ENCODE results near the gene FHIP2A. TPM values are rescaled to one million over a fixed set of nuclear protein-coding genes. Genes with fewer than 3 reads are reported as not detected.
"Not testable (repeated sequence)": the region's sequence is repeated elsewhere in the genome, so short reads cannot be mapped to it uniquely, and the experiment has no call there.

The FHIP2A gene
- 7.8 and 13.1 TPM in 2 replicates for total RNA-seq (2014; rRNA removed; shearing (Covaris generic))

DNA sequence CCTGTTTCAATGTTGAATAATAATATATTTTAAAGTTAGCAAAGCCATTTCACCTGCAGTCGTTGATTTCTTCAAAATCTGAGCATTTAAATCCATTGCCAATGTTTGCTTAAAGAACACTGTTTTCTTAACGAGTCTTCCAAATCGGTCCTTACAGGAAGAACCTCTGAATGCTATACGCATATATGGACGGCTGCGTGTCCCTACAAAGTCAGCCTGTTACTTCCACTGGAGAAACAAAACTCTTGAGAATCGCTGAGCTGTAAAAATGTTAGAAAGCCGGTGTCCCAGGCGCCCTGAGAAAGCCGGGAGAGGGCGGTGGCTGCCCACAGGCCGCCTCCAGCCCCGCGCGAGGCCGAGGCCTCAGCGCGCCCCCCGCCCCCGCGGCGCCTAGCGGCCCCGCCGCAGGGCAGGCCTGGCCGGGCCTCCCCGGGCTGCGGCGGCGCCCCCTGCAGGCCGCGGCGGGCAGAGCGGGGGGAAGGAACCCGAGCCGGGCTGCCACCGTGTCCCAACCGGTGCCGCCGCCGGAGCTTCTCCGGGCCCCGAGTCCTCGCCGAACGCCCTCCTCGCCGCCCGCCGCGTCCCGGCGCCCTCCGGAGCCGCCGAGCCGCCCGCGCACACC, at the start of gene FHIP2A:
Gene FHIP2A (plus strand): TSS at position 488 of the 622 bp plus-strand sequence. CDS start 299 bp downstream, outside the sequence.
- H3K27me3 ChIP-seq (ENCODE audit: control insufficient read depth, insufficient read depth, low read length): no peaks in the 10 kb centered on the region
- peak; percentile 96 for DNase-seq
- no peaks in the 10 kb centered on the region; the same call in 1 of the 2 replicates for H3K36me3 ChIP-seq (replicated peaks; ENCODE audit: control insufficient read depth, insufficient read depth, low read length)
- peak within 1 kb of the TSS; percentile 74 for H3K4me3 ChIP-seq (ENCODE audit: insufficient read depth, low read depth, low read length)

DNA sequence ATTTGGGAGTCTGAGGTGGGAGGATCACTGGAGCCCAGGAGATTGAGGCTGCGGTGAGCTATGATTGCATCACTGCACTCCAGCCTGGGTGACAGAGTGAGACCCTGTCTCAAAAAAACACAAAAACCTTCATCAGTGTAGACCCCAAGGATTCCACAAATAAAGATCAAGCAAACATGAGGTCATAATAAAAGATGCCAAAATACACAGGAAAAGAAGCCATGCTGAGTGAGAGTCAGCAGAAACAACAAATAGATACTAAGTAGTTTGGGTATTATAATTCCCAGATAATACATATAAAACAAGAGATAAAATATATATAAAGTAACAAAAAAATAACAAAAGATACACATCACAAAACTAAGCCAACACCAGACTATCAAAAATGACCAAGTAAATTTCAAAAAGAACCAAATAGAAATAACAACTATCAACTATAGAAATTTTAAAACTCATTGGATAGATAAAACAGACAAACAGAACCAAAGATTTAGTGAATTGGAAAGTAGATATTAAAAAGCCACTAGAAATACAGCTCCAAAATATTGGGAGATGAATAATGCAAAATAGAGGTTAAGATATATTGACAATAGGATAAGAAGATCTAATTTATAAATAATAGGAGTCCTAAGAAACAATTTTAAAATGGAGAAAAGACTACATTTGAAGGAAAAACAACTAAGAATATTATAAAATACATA, 48.9 kb upstream of the FHIP2A start:
- H3K4me3 ChIP-seq (ENCODE audit: insufficient read depth, low read depth, low read length): no peak overlapping the region
- no peak for DNase-seq
- H3K36me3 ChIP-seq (replicated peaks; ENCODE audit: control insufficient read depth, insufficient read depth, low read length): no peaks in the 10 kb centered on the region
- peaks cover 8% of the 10 kb centered on the region; the same call in 1 of the 2 replicates for H3K27me3 ChIP-seq (ENCODE audit: control insufficient read depth, insufficient read depth, low read length)

- no peak for DNase-seq
- Histone ChIP-seq H3K27me3 (ENCODE audit: control insufficient read depth, insufficient read depth, low read length) (peaks cover 5% of the 10 kb centered on the region; the same call in 1 of the 2 replicates), H3K4me3 (ENCODE audit: insufficient read depth, low read depth, low read length) (no peak overlapping the region), H3K36me3 (replicated peaks; ENCODE audit: control insufficient read depth, insufficient read depth, low read length) (no peaks in the 10 kb centered on the region)
Measured at GRCh38 chr10:114773197-114773532, 48.4 kb upstream of the FHIP2A start.

GRCh38 chr10:114775082-114775481, 46.5 kb upstream of the FHIP2A start:
- not testable (repeated sequence) for H3K27me3 ChIP-seq (ENCODE audit: control insufficient read depth, insufficient read depth, low read length); H3K4me3 ChIP-seq (ENCODE audit: insufficient read depth, low read depth, low read length)

GRCh38 chr10:114777415-114777814, 44.2 kb upstream of the FHIP2A start:
- no peak overlapping the region for H3K4me3 ChIP-seq (ENCODE audit: insufficient read depth, low read depth, low read length)

More at GRCh38 chr10:114775082-114775481, 46.5 kb upstream of the FHIP2A start:
- not testable (repeated sequence) for DNase-seq; H3K36me3 ChIP-seq (replicated peaks; ENCODE audit: control insufficient read depth, insufficient read depth, low read length)

GRCh38 chr10:114779803-114780576, 41.6 kb upstream of the FHIP2A start:
- no peak overlapping the region for H3K4me3 ChIP-seq (ENCODE audit: insufficient read depth, low read depth, low read length)
- no peaks in the 10 kb centered on the region for H3K36me3 ChIP-seq (replicated peaks; ENCODE audit: control insufficient read depth, insufficient read depth, low read length)
- no peaks in the 10 kb centered on the region for H3K27me3 ChIP-seq (ENCODE audit: control insufficient read depth, insufficient read depth, low read length)
- no peak for DNase-seq

More at GRCh38 chr10:114777415-114777814, 44.2 kb upstream of the FHIP2A start:
- no peaks in the 10 kb centered on the region for H3K36me3 ChIP-seq (replicated peaks; ENCODE audit: control insufficient read depth, insufficient read depth, low read length)
- no peak for DNase-seq
- no peaks in the 10 kb centered on the region for H3K27me3 ChIP-seq (ENCODE audit: control insufficient read depth, insufficient read depth, low read length)

- H3K27me3 ChIP-seq (ENCODE audit: control insufficient read depth, insufficient read depth, low read length): no peaks in the 10 kb centered on the region
- H3K4me3 ChIP-seq (ENCODE audit: insufficient read depth, low read depth, low read length): no peak overlapping the region
- no peaks in the 10 kb centered on the region for H3K36me3 ChIP-seq (replicated peaks; ENCODE audit: control insufficient read depth, insufficient read depth, low read length)
- DNase-seq: peak; percentile 34
Measured at GRCh38 chr10:114780577-114781184, 40.9 kb upstream of the FHIP2A start.

- no peaks in the 10 kb centered on the region for H3K27me3 ChIP-seq (ENCODE audit: control insufficient read depth, insufficient read depth, low read length)
- H3K4me3 ChIP-seq (ENCODE audit: insufficient read depth, low read depth, low read length): no peak overlapping the region
- H3K36me3 ChIP-seq (replicated peaks; ENCODE audit: control insufficient read depth, insufficient read depth, low read length): no peaks in the 10 kb centered on the region
- no peak for DNase-seq
Measured at GRCh38 chr10:114782666-114783065, 38.9 kb upstream of the FHIP2A start.

GRCh38 chr10:114783686-114784085, 37.9 kb upstream of the FHIP2A start:
- DNase-seq: no peak
- Histone ChIP-seq H3K36me3 (replicated peaks; ENCODE audit: control insufficient read depth, insufficient read depth, low read length) (no peaks in the 10 kb centered on the region), H3K27me3 (ENCODE audit: control insufficient read depth, insufficient read depth, low read length) (no peaks in the 10 kb centered on the region), H3K4me3 (ENCODE audit: insufficient read depth, low read depth, low read length) (no peak overlapping the region)

DNA sequence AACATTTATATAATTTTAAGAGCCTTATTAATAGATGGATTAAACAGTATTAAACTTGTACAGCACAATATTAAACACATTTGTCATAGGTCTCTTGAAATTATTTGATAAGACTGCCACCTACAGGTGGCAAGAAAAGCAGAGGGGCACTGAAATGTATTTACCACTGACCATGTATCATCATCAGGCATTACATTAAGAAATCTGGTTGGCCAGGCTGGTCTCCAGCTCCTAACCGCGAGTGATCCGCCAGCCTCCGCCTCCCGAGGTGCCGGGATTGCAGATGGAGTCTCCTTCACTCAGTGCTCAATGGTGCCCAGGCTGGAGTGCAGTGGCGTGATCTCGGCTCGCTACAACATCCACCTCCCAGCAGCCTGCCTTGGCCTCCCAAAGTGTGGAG, 35.1 kb upstream of the FHIP2A start:
- not testable (repeated sequence) for H3K4me3 ChIP-seq (ENCODE audit: insufficient read depth, low read depth, low read length); H3K27me3 ChIP-seq (ENCODE audit: control insufficient read depth, insufficient read depth, low read length); H3K36me3 ChIP-seq (replicated peaks; ENCODE audit: control insufficient read depth, insufficient read depth, low read length)
- DNase-seq: peak; percentile 42

DNA sequence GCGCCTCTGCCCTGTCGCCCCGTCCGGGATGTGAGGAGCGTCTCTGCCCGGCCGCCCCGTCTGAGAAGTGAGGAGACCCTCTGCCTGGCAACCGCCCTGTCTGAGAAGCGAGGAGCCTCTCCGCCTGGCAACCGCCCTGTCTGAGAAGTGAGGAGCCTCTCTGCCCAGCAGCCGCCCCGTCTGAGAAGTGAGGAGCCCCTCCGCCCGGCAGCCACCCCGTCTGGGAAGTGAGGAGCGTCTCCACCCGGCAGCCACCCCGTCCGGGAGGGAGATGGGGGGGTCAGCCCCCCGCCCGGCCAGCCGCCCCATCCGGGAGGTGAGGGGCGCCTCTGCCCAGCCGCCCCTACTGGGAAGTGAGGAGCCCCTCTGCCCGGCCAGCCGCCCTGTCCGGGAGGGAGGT, 34.4 kb upstream of the FHIP2A start:
- not testable (repeated sequence) for DNase-seq; H3K36me3 ChIP-seq (replicated peaks; ENCODE audit: control insufficient read depth, insufficient read depth, low read length)

GRCh38 chr10:114791768-114792167, 29.8 kb upstream of the FHIP2A start:
- Histone ChIP-seq H3K27me3 (ENCODE audit: control insufficient read depth, insufficient read depth, low read length) (no peaks in the 10 kb centered on the region), H3K36me3 (replicated peaks; ENCODE audit: control insufficient read depth, insufficient read depth, low read length) (no peaks in the 10 kb centered on the region), H3K4me3 (ENCODE audit: insufficient read depth, low read depth, low read length) (no peak overlapping the region)
- DNase-seq: no peak

More for the DNA sequence above, 34.4 kb upstream of the FHIP2A start:
- not testable (repeated sequence) for H3K27me3 ChIP-seq (ENCODE audit: control insufficient read depth, insufficient read depth, low read length); H3K4me3 ChIP-seq (ENCODE audit: insufficient read depth, low read depth, low read length)

DNA sequence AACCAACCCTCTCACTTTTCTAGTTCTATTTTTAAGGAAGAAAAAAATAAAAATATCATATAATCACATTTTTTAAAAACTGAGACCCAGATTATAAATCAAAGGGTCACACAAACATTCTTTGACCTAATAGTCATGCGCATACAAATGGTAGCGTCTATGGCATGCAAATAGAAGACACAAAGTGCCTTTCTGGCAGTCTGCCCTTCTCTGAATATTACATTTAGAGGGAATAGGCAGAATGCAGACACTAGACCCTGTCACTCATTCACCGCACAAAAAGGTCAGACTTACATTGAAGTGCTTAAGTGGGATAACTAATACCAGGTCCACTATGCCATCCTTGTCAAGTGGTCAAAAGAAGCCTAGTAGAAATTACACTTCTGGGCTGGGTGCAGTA, 26.5 kb upstream of the FHIP2A start:
- Histone ChIP-seq H3K36me3 (replicated peaks; ENCODE audit: control insufficient read depth, insufficient read depth, low read length) (no peaks in the 10 kb centered on the region), H3K4me3 (ENCODE audit: insufficient read depth, low read depth, low read length) (no peak overlapping the region), H3K27me3 (ENCODE audit: control insufficient read depth, insufficient read depth, low read length) (no peaks in the 10 kb centered on the region)
- no peak for DNase-seq

DNA sequence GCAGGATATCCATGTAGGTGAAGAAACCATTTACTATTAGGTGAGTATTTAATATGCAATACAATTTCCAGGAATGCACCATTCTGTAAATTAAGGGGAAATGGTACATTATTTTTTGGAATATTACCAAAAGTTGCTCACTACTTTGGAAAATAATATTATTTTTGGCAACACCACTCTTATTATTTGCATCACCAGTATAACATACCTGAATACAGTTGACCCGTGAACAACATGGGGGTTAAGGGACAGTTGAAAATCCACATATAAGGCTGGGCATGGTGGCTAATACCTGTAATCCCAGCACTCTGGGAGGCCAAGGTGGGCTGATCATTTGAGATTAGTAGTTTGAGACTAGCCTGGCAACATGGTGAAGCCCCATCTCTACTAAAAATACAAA, 21.2 kb upstream of the FHIP2A start:
- Histone ChIP-seq H3K36me3 (replicated peaks; ENCODE audit: control insufficient read depth, insufficient read depth, low read length) (no peaks in the 10 kb centered on the region), H3K4me3 (ENCODE audit: insufficient read depth, low read depth, low read length) (no peak overlapping the region), H3K27me3 (ENCODE audit: control insufficient read depth, insufficient read depth, low read length) (no peaks in the 10 kb centered on the region)
- no peak for DNase-seq

Data from H7 (cell line).